HG02571 (cell line): ENCODE results near the gene PTPN13.

ENCODE experiments used
- ATAC-seq: cut with Tn5 transposase; IDR thresholded peaks from one replicate; pipeline ENCODE4 v1.9.1; 2021; ENCODE audit warnings: mild to moderate bottlenecking, moderate library complexity; ENCODE audit not compliant: unreplicated experiment

The PTPN13 gene

DNA sequence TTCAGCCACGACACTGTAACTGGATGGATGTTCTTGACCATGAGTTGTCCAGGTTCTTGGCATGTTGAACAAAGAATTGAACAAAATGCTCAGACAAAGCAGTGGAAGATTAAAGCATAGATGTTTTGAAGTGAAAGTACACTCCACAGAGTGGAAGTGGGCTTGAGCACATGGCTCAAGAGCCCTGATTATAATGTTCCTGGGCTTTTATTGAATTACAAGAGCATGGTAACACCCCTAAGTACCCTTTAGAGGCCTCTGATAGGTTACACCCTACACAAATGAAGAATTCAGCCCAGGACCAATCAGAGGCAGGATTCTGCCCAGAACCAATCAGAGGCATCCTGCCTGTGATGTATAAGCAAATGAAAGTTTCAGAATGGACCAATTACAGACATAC, 221.5 kb downstream of the PTPN13 start:
- no peak for ATAC-seq

- ATAC-seq = no peak
Measured at GRCh38 chr4:86816501-86817273, 222.6 kb downstream of the PTPN13 start.

- ATAC-seq = no peak
Measured at GRCh38 chr4:86818211-86818610, 224.1 kb downstream of the PTPN13 start.

DNA sequence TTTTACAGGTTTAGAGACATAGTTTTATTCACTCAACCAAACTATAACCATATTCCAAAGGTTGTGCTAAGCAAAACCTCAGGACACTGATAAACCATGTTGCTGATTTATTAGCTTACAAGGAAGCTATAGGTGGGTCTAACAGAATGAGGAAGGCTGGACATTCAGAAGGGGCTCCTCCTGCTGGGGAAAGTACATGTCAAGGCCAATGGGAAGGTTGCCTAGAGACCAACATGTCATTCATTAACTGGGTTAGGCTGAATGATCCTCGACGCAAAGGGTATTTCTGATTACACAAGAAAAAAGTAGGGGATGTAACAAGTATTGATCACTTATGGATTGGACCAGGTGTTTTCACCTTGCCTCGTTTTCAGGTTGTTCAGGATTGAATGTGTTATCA, 224.7 kb downstream of the PTPN13 start:
- no peak for ATAC-seq

DNA sequence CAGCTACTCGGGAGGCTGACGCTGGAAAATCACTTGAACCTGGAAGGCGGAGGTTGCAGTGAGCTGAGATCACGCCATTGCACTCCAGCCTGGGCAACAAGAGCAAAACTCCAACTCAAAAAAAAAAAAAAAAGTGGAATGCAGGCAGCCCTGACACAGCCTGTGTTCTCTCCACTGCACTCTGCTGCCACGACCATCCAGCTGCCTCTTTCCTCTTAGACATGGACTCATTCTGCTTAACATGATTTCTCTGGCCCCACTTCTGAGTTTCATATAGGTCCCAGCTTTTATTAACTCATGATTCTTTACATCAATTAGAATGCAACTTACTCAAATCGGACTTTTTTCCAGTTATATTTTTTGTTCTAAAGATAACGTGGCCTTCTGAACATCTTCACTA, 225.4 kb downstream of the PTPN13 start:
- no peak for ATAC-seq

GRCh38 chr4:86821151-86821550, 227.0 kb downstream of the PTPN13 start:
- ATAC-seq = no peak

- no peak for ATAC-seq
Measured at GRCh38 chr4:86822136-86822535, 228.0 kb downstream of the PTPN13 start.

- ATAC-seq = no peak
Measured at GRCh38 chr4:86825511-86825910, 231.4 kb downstream of the PTPN13 start.

DNA sequence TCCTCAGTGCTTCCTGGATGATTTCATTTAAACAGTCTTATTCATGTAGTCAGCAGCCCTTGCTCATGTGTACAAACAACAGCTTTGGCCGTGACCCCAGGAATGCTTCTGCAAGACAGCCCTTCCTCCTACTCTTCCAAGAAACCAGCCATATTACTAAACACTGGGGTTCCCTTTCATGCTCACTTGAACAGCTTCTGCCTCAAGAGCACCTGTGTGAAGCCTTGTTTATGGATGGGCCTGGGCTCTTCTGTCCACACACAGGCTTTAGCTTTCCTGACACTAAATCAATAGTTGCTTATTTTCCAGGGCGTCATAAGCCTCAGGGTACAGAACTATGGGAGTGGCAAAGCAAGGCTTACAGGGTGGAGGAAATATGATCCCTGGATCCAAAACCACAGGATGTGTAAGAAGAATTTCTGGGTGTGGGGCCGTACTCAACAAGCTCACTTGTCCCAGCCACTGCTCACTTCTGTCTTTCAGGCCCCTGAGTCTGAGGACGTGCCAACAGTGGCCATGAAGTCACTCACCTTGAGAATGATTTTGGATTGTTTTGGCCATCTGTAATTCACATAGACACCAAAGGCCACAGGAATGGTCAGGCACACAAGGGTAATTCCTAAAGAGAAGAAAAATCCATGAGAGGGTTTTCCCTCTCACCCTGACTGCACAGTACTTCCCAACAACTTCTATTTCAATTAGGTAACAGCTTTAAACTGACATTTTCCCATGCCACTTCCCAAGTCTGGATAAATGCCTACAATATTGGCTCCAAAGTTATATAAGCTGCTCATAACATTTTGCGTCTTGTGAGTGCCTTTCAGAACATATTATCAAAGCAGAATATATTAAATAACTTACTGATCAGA, 237.4 kb downstream of the PTPN13 start:
- no peak for ATAC-seq

- ATAC-seq = no peak
Measured at GRCh38 chr4:86833615-86834014, 239.5 kb downstream of the PTPN13 start.

DNA sequence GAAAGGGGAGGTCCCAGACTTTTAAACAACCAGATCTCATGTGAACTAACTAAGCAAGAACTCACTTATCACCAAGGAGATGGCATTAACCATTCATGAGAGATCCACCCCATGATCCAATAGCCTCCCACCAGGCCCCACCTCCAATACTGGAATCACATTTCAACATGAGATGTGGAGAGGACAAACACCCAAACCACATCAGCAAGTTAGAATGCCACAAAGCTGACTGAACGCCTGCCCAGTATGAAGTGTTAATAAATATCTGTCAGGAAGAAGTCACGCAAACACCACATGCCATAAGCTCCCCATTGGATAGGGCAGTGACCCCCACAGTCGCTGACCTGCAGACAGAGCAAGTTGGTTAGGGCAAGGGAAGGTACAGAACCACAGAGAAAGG, 240.8 kb downstream of the PTPN13 start:
- no peak for ATAC-seq

- no peak for ATAC-seq
Measured at GRCh38 chr4:86835677-86836076, 241.6 kb downstream of the PTPN13 start.

- no peak for ATAC-seq
Measured at GRCh38 chr4:86837691-86838503, 243.8 kb downstream of the PTPN13 start.

DNA sequence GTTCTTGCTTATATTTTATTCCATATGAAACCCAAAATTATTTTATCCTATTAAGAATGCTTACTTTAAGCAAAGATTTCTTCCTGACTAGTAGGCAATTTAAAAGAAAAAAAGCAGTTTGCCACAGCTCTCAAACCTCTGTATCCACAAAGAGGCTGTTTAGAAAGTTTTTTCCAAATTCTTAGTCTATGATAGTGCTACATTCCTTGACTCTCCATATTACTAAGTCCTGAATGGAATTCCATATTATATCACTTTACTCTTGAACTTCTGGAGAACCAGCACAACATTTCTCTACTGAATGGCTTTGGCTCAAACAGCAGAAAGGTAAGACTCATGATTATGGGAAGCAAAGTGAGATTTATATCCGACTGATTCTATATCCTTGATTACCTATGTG, 246.7 kb downstream of the PTPN13 start:
- ATAC-seq = no peak

DNA sequence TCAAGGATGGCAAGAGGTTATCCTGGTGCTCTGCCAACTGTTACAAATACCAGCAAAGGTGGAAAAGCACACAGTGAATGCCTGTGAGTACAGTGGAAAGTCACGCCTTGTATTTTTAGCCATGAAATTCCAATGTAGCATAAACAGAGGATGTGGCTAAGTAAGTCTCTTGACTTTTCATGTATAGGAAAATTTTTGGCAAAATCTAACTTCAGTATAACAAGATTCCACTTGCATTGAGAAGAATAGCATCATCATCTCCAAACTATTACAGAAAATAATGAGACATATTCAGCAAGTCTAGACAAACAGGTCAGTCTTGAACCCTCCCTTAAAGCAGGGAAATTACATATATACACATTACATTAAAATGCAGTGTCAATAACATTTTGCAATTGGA, 247.2 kb downstream of the PTPN13 start:
- no peak for ATAC-seq

DNA sequence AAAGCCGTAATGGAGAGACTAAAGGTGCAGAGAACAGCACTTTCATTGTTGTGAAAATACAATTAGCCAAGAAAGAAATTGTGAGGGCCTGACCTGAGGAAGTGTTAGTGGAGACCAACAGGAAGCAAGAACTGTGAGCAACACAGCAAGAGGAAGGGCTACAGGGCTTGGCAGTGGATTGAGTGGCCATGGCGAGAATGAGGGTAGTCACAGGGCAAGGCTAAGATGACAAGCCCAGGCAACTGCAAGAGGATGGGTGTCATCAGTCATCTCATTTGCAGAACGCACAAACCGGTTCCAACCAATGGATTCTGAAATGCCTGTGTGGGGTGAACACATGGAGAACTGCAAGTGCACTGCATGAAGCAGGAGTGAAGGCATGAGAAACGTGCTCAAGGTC, 251.5 kb downstream of the PTPN13 start:
- ATAC-seq = no peak

GRCh38 chr4:86846921-86847320, 252.8 kb downstream of the PTPN13 start:
- no peak for ATAC-seq

DNA sequence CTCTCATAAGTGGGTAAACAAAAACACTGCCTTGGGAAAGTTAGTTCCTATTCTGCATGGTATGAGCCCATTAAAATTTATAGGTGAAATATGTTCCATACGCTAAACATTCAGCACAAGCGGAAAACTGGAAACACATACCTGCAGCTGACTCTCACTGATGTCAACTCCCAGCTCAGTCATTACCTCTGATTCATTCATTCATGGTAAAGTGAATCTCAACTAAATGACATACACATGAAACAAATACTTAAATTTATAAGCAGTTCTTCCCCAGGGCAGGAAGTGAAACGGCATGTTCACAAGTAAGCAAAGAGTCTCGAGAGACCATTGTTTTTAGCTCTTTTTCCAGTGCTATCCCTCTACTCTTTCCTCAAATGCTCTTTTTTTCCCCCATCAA, 253.5 kb downstream of the PTPN13 start:
- ATAC-seq = no peak

GRCh38 chr4:86848136-86848535, 254.0 kb downstream of the PTPN13 start:
- ATAC-seq = no peak

DNA sequence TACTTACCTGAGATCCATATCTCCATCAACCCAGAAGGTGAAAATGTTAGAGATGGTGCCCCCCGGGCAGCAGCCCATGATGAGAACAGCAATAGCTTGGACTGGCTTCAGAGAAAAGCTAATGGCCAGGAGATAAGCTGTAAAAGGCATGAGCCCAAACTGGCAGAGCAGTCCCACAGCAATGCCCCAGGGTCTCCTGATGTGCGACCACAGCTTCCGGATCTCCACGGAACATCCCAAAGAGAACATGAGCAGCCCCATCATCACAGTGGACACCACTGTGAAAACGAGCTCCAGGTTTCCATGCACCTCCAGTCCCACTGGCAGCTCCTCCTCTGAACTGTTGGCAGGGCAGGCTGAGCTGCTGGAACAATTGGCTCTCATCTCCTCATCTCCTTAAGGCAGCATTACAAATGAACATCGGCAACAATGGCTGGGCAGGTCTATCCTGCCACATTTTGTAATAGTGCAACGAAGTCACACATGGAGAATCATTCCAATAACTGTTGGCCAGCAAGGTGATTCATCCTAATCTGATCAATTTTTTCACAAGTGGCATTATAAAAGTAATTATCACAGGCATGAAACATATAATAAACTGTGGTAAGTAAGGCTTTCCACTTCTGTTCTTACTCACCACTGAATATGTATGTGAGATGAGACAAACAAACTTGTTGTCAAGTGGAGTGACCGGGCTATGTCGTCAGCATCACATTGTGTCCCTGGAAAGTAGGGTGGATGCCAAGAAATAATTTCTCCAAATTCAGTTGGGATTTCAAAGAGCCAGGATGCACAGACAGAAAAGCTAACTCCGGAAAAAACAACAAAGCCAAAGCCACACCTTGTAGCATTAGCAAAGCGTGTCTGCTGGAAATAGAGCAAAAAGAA, 254.9 kb downstream of the PTPN13 start, which contains the start of gene SLC10A6:
Gene SLC10A6 (minus strand): TSS at position 653 of the 888 bp plus-strand sequence. CDS start 269 bp downstream, at position 384.
- ATAC-seq = no peak
